NCI-H187 treated with DMSO at 0.1 percent for 48 hours (cell line): Measurements from ENCODE around the gene PPP1R3D.

ENCODE experiments used
- DNase-seq: peaks from one replicate; lab custom pipeline; 2025; lab: John Stamatoyannopoulos, UW

The PPP1R3D gene

GRCh38 chr20:59948828-59949720 lies 9.0 kb upstream of the PPP1R3D start:
- DNase-seq, result no peak

DNA sequence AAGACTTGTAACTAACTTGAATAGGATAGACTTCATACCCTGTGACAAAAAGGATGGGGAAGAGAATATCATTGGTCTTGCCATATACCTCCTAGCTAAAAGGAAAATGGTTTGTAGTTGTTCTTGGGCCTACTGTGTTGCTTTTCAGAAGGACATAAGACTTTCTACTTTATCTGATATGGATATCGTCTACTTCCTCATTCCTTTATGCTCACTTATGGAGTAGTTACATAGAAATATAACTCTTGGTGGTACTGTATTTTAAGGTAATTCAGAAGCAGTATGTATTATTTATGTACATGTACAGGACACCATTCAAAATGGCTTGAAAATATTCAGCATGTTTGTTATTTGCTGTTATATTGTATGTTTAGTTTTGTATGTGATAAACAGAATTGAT lies 8.1 kb upstream of the PPP1R3D start:
- DNase-seq, result no peak

DNA sequence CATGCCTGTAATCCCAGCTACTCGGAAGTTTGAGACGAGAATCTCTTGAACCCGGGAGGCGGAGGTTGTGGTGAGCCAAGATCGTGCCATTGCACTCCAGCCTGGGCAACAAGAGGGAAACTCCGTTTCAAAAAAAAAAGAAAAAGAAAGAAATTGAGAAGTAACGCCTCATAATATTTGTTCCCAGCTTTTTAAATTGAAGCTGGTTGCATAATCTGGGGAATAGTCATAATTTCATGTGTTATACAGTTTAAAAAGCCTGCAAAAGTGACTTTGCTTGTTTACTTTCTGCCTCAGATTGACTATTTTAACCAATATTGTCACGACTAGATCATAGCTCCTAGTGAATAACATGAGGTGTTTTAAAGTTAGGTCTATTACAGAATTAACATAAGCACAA lies 7.3 kb upstream of the PPP1R3D start:
- no peak for DNase-seq

- no peak for DNase-seq
Observed at GRCh38 chr20:59945731-59946130, 5.6 kb upstream of the PPP1R3D start.

- no peak for DNase-seq
Observed at GRCh38 chr20:59945175-59945574, 5.1 kb upstream of the PPP1R3D start.

- no peak for DNase-seq
Observed at GRCh38 chr20:59944726-59945125, 4.6 kb upstream of the PPP1R3D start.

DNA sequence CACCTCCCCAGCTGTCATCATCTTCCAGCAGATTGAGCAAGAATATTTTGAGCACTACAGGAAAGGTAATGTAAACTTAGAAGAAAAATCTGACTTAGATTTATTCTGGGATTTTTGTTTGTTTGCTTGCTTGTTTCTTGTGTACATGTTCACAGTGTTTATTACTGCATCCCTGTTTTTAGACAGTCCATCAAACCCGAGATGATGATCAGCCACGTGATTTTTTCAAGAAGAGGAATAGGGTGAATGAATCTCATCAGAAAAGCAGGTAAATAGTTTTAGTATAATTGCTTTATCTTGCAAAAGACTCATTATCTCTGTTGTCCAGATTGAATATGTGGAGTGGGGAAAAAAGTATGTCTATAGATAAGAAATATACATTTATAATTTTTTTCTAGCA lies 2.1 kb upstream of the PPP1R3D start:
- DNase-seq, result no peak

GRCh38 chr20:59940956-59941294 lies 820 bp upstream of the PPP1R3D start:
- no peak for DNase-seq

DNA sequence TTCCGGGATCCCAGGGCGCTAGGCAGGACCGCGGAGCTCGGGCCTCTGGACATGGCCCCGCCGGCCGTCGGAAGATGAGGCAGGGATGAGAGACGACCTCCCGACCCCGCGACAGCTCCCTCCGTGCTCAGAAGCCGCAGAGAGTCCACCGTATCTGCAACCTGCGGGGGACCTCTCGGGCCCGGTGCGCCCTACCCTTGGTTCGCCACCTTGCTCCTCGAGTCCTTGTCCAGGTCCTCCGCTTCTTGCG lies 301 bp downstream of the PPP1R3D start:
- DNase-seq, result no peak

GRCh38 chr20:59939052-59939878 lies 840 bp downstream of the PPP1R3D start:
- DNase-seq, result no peak

DNA sequence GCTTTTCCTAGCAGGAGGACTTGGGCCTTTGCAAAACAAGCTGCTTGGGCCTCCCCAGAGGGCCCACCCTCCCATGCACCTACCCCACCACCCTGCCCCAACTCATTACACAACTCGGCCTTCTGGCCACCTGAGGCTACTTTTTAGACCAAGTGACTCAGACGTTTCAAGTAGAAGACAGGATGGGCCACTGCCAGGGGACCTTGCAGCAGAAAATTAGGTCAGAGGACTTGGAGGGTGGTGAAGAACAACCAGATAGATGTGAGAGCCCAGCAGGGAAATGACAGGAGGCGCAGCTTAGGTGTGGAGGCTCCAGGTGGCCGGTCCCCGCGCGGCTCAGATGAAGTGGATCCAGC lies 1.4 kb downstream of the PPP1R3D start:
- DNase-seq, result no peak

- no peak for DNase-seq
Observed at GRCh38 chr20:59938221-59938620, 1.9 kb downstream of the PPP1R3D start.

- no peak for DNase-seq
Observed at GRCh38 chr20:59937150-59937549, 3.0 kb downstream of the PPP1R3D start.

DNA sequence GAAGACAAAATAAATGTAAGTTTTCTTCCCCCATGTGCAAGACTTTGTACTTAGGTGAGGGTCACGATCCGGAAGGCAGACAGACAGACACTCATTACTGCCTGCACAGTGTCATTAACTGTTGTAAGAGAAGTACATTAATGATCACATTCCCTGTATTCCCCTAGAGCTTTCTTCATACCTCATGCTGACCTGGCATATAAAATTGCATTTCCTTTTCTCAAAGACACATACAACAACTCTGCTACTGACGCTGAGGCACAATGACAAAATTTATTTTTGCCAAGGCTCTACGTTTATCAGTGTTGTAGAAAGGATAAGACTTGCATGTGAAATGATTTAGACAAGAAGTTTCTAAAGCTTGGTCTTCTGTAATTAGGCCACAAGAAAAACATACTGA lies 3.7 kb downstream of the PPP1R3D start:
- no peak for DNase-seq

GRCh38 chr20:59935457-59936185 lies 4.5 kb downstream of the PPP1R3D start:
- DNase-seq, result no peak

DNA sequence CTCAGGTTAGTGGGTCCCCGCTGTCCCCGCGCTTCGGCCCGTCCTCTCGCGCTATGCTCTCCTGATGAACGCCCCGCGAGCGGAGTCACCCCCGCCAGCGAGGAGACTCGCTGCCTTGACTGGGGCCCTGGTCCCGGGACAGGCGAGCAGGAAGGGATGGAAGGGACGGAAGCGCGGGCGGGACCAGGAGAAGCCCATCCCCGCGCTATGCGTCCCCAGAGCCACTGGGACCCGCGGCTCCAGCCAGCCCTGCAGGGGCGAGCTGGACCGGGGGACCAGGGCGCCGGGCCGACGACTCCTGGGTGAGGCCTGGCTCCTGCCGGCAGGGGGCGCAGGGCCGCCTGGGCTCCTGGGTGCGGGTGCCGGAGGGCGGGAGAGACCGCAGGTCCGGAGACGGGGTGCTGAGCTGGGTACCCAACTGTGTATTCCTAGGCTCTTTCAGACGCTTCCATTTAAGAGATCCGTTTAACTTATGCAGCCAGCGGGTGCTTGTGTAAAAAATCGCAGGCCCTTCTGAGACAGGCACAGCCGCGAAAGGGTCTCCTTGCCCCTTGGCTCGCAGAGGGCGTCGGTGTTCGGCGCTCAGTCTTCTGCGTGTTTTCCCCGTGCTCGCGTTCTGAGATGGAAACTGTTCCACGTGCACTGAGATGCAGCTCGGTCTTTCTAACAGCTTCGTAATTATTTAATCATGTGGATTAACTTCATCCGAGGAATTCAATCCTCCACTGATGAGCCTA lies 6.1 kb downstream of the PPP1R3D start:
- no peak for DNase-seq

GRCh38 chr20:59933296-59933848 lies 6.7 kb downstream of the PPP1R3D start, which contains the start of gene SYCP2:
Gene SYCP2, minus strand, starts transcription at chr20:59933637. Its CDS starts 11,224 bp downstream, at chr20:59922413.
- no peak for DNase-seq

DNA sequence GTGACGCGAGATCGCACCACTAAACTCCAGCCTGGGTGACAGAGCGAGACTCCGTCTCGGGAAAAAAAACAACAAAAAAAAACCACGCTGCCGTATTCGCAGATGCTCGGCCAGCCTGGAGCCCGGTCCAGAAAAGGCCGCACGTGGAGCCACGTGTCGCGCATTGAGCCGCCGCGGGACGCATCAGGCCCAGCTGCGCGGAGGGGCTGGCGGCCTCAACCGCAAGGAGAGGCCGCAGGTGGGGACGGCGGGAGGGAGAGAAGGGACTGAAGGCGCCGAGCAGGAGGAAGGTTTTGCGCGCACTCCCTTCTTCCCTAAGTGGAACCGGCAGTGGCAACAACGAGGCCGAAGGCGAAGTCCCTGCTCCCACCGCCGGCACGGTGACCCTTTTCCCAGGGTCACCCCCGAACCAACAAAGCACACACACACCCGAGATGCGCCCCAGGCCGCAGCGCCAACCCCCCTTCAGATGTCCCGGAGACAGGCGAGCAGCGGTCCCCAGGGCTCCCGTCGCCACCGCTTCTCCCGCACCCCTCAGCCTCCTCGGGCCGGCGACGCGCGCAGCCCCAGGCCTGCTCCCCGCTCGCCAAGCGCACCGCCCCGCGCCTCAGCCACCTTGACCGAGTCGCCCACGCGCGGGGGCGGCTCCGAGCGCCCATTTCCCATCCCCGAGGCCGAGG lies 7.3 kb downstream of the PPP1R3D start:
- no peak for DNase-seq

- DNase-seq, result no peak
Observed at GRCh38 chr20:59931511-59932312, 8.4 kb downstream of the PPP1R3D start.

GRCh38 chr20:59925899-59926298 lies 14.2 kb downstream of the PPP1R3D start:
- DNase-seq, result no peak
